ENCODE results near the gene NMRK1. TPM values are rescaled to one million over a fixed set of nuclear protein-coding genes. Genes with fewer than 3 reads are reported as not detected.

NMRK1 gene
- total RNA-seq, 4 donors from 2014 or later, result 25.7 to 43.5 (median 33.4) TPM

GRCh38 chr9:75130621-75131230 is 42.8 kb upstream of the NMRK1 start:
- TF ChIP-seq CTCF (IDR thresholded peaks at IDR 0.05) (no peak), POLR2A (IDR thresholded peaks at IDR 0.05) (no peak)
- intact Hi-C loops (cut with DNase I; ENCODE audit: low total_unique reads), result no loop called here
- no peak for DNase-seq (ENCODE audit: low spot score in 2 of 2)
- 64 to 65% methylated on average over 5 of the region's 5 CpGs for WGBS, 2 donors
- no peak overlapping the region for H3K4me3 ChIP-seq (ENCODE audit: low read depth, poor library complexity, severe bottlenecking)

- WGBS, 2 donors, result 95 to 96% methylated on average over 5 of the region's 5 CpGs
- DNase-seq (ENCODE audit: low spot score in 2 of 2), result no peak
Observed at GRCh38 chr9:75130172-75130571, 42.2 kb upstream of the NMRK1 start.

GRCh38 chr9:75128535-75128934 is 40.6 kb upstream of the NMRK1 start:
- DNase-seq (ENCODE audit: low spot score in 2 of 2), result no peak
- H3K4me3 ChIP-seq (ENCODE audit: low read depth, poor library complexity, severe bottlenecking), result no peak overlapping the region
- intact Hi-C loops (cut with DNase I; ENCODE audit: low total_unique reads), result no loop called here
- 97 to 99% methylated on average over 2 of the region's 2 CpGs for WGBS, 2 donors
- TF ChIP-seq POLR2A (IDR thresholded peaks at IDR 0.05), result no peak

More at GRCh38 chr9:75130172-75130571, 42.2 kb upstream of the NMRK1 start:
- intact Hi-C loops (cut with DNase I; ENCODE audit: low total_unique reads), result no loop called here
- no peak for TF ChIP-seq CTCF (IDR thresholded peaks at IDR 0.05)
- no peak for TF ChIP-seq POLR2A (IDR thresholded peaks at IDR 0.05)
- H3K4me3 ChIP-seq (ENCODE audit: low read depth, poor library complexity, severe bottlenecking), result no peak overlapping the region

DNA sequence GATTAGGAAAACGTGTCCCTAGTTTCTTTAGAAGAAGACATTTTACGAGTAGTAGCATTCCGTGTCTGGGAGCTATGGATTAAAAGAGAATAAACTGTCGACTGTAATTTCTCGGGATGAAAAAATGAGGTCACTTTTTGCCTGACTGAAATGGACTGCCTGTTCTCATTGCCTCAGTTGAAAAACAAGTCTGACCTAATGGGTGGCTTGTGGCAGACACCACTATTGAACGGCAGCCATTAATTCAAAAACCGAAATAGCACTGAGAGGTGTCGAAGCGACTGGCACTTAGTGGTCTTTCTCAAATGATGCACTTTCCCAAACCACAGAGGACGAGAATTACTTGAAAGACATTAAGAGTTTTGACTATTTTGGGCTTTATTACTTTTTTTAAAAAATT is 35.7 kb upstream of the NMRK1 start:
- DNase-seq (ENCODE audit: low spot score in 2 of 2), result no peak
- TF ChIP-seq CTCF (IDR thresholded peaks at IDR 0.05), result no peak
- no peak for TF ChIP-seq POLR2A (IDR thresholded peaks at IDR 0.05)
- WGBS, 2 donors, result 87 to 91% methylated on average over 10 of the region's 10 CpGs
- no peak overlapping the region for H3K4me3 ChIP-seq (ENCODE audit: low read depth, poor library complexity, severe bottlenecking)
- intact Hi-C loops (cut with DNase I; ENCODE audit: low total_unique reads), result loop anchor here (1.0 kb wide), 1 partner anchor 14 kb away; no protein-coding TSS in a partner anchor

- WGBS, 2 donors, result 82 to 85% methylated on average over 5 of the region's 5 CpGs
- DNase-seq (ENCODE audit: low spot score in 2 of 2), result no peak
Observed at GRCh38 chr9:75121914-75122558, 34.1 kb upstream of the NMRK1 start.

More at GRCh38 chr9:75121914-75122558, 34.1 kb upstream of the NMRK1 start:
- H3K4me3 ChIP-seq (ENCODE audit: low read depth, poor library complexity, severe bottlenecking), result no peak overlapping the region
- no peak for TF ChIP-seq CTCF (IDR thresholded peaks at IDR 0.05)
- no peak for TF ChIP-seq POLR2A (IDR thresholded peaks at IDR 0.05)
- intact Hi-C loops (cut with DNase I; ENCODE audit: low total_unique reads), result no loop called here

All from lower leg skin (tissue), 4 donors.